ENCODE results near the gene CDC42BPB. TPM values are rescaled to one million over a fixed set of nuclear protein-coding genes. Genes with fewer than 3 reads are reported as not detected.
"Not testable (repeated sequence)": the region's sequence is repeated elsewhere in the genome, so short reads cannot be mapped to it uniquely, and the experiment has no call there.

CDC42BPB gene
- total RNA-seq, 1 experiment from 2014 or later: 103 TPM

GRCh38 chr14:102897299-102898027 is 159.9 kb downstream of the CDC42BPB start:
- Histone ChIP-seq H3K18ac (ENCODE audit: insufficient read length, low read depth, low read length) (no peak overlapping the region), H3K79me2 (ENCODE audit: insufficient read depth, low read length) (no peaks in the 10 kb centered on the region), H4K5ac (ENCODE audit: insufficient read length, low read depth, low read length) (no peak overlapping the region), H3K4me2 (ENCODE audit: insufficient read depth, insufficient read length, low read length) (no peak overlapping the region), H3K27me3 (ENCODE audit: insufficient read depth, low read length) (no peaks in the 10 kb centered on the region), H3K79me1 (ENCODE audit: insufficient read depth, low read depth, low read length, poor library complexity, severe bottlenecking) (no peaks in the 10 kb centered on the region), H4K20me1 (ENCODE audit: control insufficient read depth, insufficient read depth, insufficient read length) (no peaks in the 10 kb centered on the region), H3K14ac (ENCODE audit: insufficient read depth, low read length) (no peak overlapping the region), H3K56ac (ENCODE audit: insufficient read length, low read depth, low read length) (no peak overlapping the region), H2BK20ac (ENCODE audit: low read depth, low read length, poor library complexity, severe bottlenecking) (no peak overlapping the region), H2BK15ac (ENCODE audit: low read depth, low read length) (no peak overlapping the region), H2AFZ (ENCODE audit: low read length) (no peak overlapping the region), H2AK5ac (ENCODE audit: insufficient read length, low read length) (no peak overlapping the region), H3K4me1 (ENCODE audit: insufficient read depth, low read length) (no peaks in the 10 kb centered on the region), H3K9ac (ENCODE audit: extremely low read depth, insufficient read length, low read length) (no peak overlapping the region), H2BK12ac (ENCODE audit: insufficient read length, low read depth, low read length) (no peak overlapping the region), H3K23me2 (ENCODE audit: insufficient read length, low read depth, low read length, poor library complexity, severe bottlenecking) (no peaks in the 10 kb centered on the region), H4K91ac (ENCODE audit: insufficient read length, low read depth, low read length) (no peak overlapping the region), H3K4ac (ENCODE audit: low read depth, low read length) (no peak overlapping the region), H3K23ac (ENCODE audit: insufficient read length, low read depth, low read length) (no peak overlapping the region), H3K27ac (ENCODE audit: insufficient read length, low read depth, low read length) (no peak overlapping the region), H2BK5ac (ENCODE audit: insufficient read length, low read length) (no peak overlapping the region), H3T11ph (ENCODE audit: low read length) (no peak overlapping the region), H2BK120ac (ENCODE audit: low read depth, low read length, poor library complexity, severe bottlenecking) (no peak overlapping the region), H4K8ac (replicated peaks; ENCODE audit: insufficient read length, low read depth, low read length) (no peak overlapping the region), H3K9me3 (ENCODE audit: control insufficient read depth, low read depth, low read length) (no peaks in the 10 kb centered on the region)
- H3K4me1 Mint-ChIP-seq: peaks cover 2 to 4% of the 10 kb centered on the region in 2 experiments; a peak in 3 of 4 replicates
- DNase-seq: no peak
- no peaks in the 10 kb centered on the region; the same call in 1 of the 2 replicates for H3K27me3 Mint-ChIP-seq (ENCODE audit: low read depth)
- H3K27ac Mint-ChIP-seq: no peak overlapping the region
- no peak for TF ChIP-seq CTCF (conservative IDR thresholded peaks at IDR 0.05)
- peaks cover 0 to 4% (median 0%) of the 10 kb centered on the region in 3 experiments; a peak in 3 of 7 replicates for H3K36me3 Mint-ChIP-seq (ENCODE audit: insufficient read depth in 1 of 3, low read depth in 3 of 3)
- no peak overlapping the region for H3K4me3 Mint-ChIP-seq
- no CpG with 5 or more reads among the region's 14 CpGs for WGBS (ENCODE audit: extremely low coverage, insufficient read length, low lambda C conversion rate)
- H3K9me3 Mint-ChIP-seq: no peaks in the 10 kb centered on the region

- H3K56ac ChIP-seq (ENCODE audit: insufficient read length, low read depth, low read length); DNase-seq; H3K23me2 ChIP-seq (ENCODE audit: insufficient read length, low read depth, low read length, poor library complexity, severe bottlenecking); H3K36me3 Mint-ChIP-seq (ENCODE audit: insufficient read depth in 1 of 3, low read depth in 3 of 3); H3K4me2 ChIP-seq (ENCODE audit: insufficient read depth, insufficient read length, low read length); H3K79me1 ChIP-seq (ENCODE audit: insufficient read depth, low read depth, low read length, poor library complexity, severe bottlenecking); H3K4me3 Mint-ChIP-seq; H2BK12ac ChIP-seq (ENCODE audit: insufficient read length, low read depth, low read length); H2BK15ac ChIP-seq (ENCODE audit: low read depth, low read length); H4K8ac ChIP-seq (replicated peaks; ENCODE audit: insufficient read length, low read depth, low read length); H4K20me1 ChIP-seq (ENCODE audit: control insufficient read depth, insufficient read depth, insufficient read length); H3K9me3 ChIP-seq (ENCODE audit: control insufficient read depth, low read depth, low read length); H3K27me3 Mint-ChIP-seq (ENCODE audit: low read depth); H2AFZ ChIP-seq (ENCODE audit: low read length); H2BK120ac ChIP-seq (ENCODE audit: low read depth, low read length, poor library complexity, severe bottlenecking); H2BK5ac ChIP-seq (ENCODE audit: insufficient read length, low read length); H3K9me3 Mint-ChIP-seq; H3K27ac Mint-ChIP-seq; H4K5ac ChIP-seq (ENCODE audit: insufficient read length, low read depth, low read length); H3K9ac ChIP-seq (ENCODE audit: extremely low read depth, insufficient read length, low read length); H3K23ac ChIP-seq (ENCODE audit: insufficient read length, low read depth, low read length); H3T11ph ChIP-seq (ENCODE audit: low read length); H3K79me2 ChIP-seq (ENCODE audit: insufficient read depth, low read length); H3K14ac ChIP-seq (ENCODE audit: insufficient read depth, low read length); H4K91ac ChIP-seq (ENCODE audit: insufficient read length, low read depth, low read length); H2BK20ac ChIP-seq (ENCODE audit: low read depth, low read length, poor library complexity, severe bottlenecking); H3K4me1 ChIP-seq (ENCODE audit: insufficient read depth, low read length); H2AK5ac ChIP-seq (ENCODE audit: insufficient read length, low read length); H3K4ac ChIP-seq (ENCODE audit: low read depth, low read length); H3K18ac ChIP-seq (ENCODE audit: insufficient read length, low read depth, low read length); H3K4me1 Mint-ChIP-seq; H3K27me3 ChIP-seq (ENCODE audit: insufficient read depth, low read length); H3K27ac ChIP-seq (ENCODE audit: insufficient read length, low read depth, low read length): not testable (repeated sequence)
Observed at GRCh38 chr14:102896735-102897134, 160.6 kb downstream of the CDC42BPB start.

Measured in H9 (cell line).